ENCODE results near the gene EIF4A3.

The EIF4A3 gene

GRCh38 chr17:80102664-80103448 lies 44.1 kb downstream of the EIF4A3 start:
- no peak for TF ChIP-seq CTCF (IDR thresholded peaks at IDR 0.05; ENCODE audit: control extremely low read depth, extremely low read depth, low read depth, missing control alignments)
- ChIA-PET CTCF (interaction anchor here (1.3 to 2.6 kb wide), 2 partner anchors 20 to 352 kb away, joined by 6 to 25 read pairs; no protein-coding TSS in a partner anchor), POLR2A (no interaction called here)
- no peak for DNase-seq (ENCODE audit: extremely low spot score)

GRCh38 chr17:80101946-80102663 lies 44.8 kb downstream of the EIF4A3 start:
- CTCF ChIA-PET = interaction anchor here (0.6 to 2.9 kb wide), 51 partner anchors 8 to 903 kb away, joined by 3 to 25 read pairs (median 4); partner anchors contain the start of gene CBX2
- no peak for TF ChIP-seq CTCF (IDR thresholded peaks at IDR 0.05; ENCODE audit: control extremely low read depth, extremely low read depth, low read depth, missing control alignments)
- POLR2A ChIA-PET = interaction anchor here (0.6 to 2.0 kb wide), 5 partner anchors 30 to 44 kb away, joined by 3 to 16 read pairs (median 4); no protein-coding TSS in a partner anchor
- DNase-seq (ENCODE audit: extremely low spot score) = peak; percentile 51

DNA sequence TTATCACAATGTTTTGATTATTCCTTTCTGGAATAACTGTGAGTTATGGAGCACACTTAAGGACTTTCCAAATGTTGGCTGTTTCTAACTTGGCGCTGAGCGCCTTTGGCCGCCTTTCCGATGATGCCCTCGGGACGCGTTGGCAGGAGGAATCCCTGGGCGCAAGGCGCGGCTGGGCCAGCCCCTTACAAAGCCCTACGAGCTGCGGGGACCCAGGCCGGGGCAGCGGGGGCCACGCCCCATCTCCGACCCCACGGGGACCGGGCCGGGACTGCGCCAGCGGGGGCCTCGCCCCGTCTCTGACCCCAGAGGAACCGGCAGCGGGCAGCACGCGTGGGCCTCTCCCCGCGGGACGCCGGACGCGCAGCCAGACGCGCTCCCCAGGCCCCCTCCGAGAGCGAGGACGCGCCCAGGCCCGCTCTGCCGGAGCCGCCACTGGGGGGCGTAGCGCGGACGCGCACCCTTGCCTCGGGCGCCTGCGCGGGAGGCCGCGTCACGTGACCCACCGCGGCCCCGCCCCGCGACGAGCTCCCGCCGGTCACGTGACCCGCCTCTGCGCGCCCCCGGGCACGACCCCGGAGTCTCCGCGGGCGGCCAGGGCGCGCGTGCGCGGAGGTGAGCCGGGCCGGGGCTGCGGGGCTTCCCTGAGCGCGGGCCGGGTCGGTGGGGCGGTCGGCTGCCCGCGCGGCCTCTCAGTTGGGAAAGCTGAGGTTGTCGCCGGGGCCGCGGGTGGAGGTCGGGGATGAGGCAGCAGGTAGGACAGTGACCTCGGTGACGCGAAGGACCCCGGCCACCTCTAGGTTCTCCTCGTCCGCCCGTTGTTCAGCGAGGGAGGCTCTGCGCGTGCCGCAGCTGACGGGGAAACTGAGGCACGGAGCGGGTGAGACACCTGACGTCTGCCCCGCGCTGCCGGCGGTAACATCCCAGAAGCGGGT lies 45.6 kb downstream of the EIF4A3 start, which contains the start of gene GAA:
Gene GAA, plus strand, starts transcription at position 571 of the 935 bp plus-strand sequence. CDS start 3,006 bp downstream, outside the sequence.
- CTCF ChIA-PET = interaction anchor here (0.6 to 2.9 kb wide), 51 partner anchors 9 to 904 kb away, joined by 3 to 25 read pairs (median 4); partner anchors contain the start of gene CBX2

GRCh38 chr17:80100035-80100323 lies 46.9 kb downstream of the EIF4A3 start:
- CTCF ChIA-PET = interaction anchor here (1.0 to 2.9 kb wide), 3 partner anchors 11 to 91 kb away, joined by 3 to 19 read pairs (median 16); no protein-coding TSS in a partner anchor
- TF ChIP-seq CTCF (IDR thresholded peaks at IDR 0.05; ENCODE audit: control extremely low read depth, extremely low read depth, low read depth, missing control alignments) = no peak
- POLR2A ChIA-PET = interaction anchor here (2.0 kb wide), 1 partner anchor 46 kb away, joined by 16 read pairs; no protein-coding TSS in a partner anchor
- no peak for DNase-seq (ENCODE audit: extremely low spot score)

More for the DNA sequence above, 45.6 kb downstream of the EIF4A3 start, which contains the start of gene GAA:
- POLR2A ChIA-PET = interaction anchor here (0.6 to 2.0 kb wide), 6 partner anchors 30 to 176 kb away, joined by 3 to 16 read pairs (median 4); no protein-coding TSS in a partner anchor
- TF ChIP-seq CTCF (IDR thresholded peaks at IDR 0.05; ENCODE audit: control extremely low read depth, extremely low read depth, low read depth, missing control alignments) = peak; percentile 93
- peak; percentile 99 for DNase-seq (ENCODE audit: extremely low spot score)

GRCh38 chr17:80099291-80100034 lies 47.5 kb downstream of the EIF4A3 start:
- DNase-seq (ENCODE audit: extremely low spot score) = no peak
- TF ChIP-seq CTCF (IDR thresholded peaks at IDR 0.05; ENCODE audit: control extremely low read depth, extremely low read depth, low read depth, missing control alignments) = no peak
- CTCF ChIA-PET = interaction anchor here (1.0 to 2.9 kb wide), 3 partner anchors 10 to 91 kb away, joined by 3 to 19 read pairs (median 16); no protein-coding TSS in a partner anchor
- POLR2A ChIA-PET = no interaction called here
